Suprapubic skin (tissue), 3 donors: ENCODE measurements around the gene IKZF2.

Source experiments
- POLR2A ChIP-seq, 2 donors: fragments of 450-650 bp; IDR thresholded peaks; one replicate each; pipeline ENCODE4 v1.6.1; 2017; ENCODE audit warnings: antibody characterized with exemption in 2 of 2, mild to moderate bottlenecking in 2 of 2, moderate library complexity in 2 of 2
- TF ChIP-seq, protein P1 (sequence below), 2 donors: fragments of 200-600 bp in 1 of 2; fragments of 450-650 bp in 1 of 2; sonication (generic) in 1 of 2; IDR thresholded peaks; one replicate each; pipeline ENCODE4 v1.5.1; 2016 to 2019; ENCODE audit warnings: antibody characterized with exemption in 2 of 2, mild to moderate bottlenecking in 1 of 2, moderate library complexity in 1 of 2

DNA sequence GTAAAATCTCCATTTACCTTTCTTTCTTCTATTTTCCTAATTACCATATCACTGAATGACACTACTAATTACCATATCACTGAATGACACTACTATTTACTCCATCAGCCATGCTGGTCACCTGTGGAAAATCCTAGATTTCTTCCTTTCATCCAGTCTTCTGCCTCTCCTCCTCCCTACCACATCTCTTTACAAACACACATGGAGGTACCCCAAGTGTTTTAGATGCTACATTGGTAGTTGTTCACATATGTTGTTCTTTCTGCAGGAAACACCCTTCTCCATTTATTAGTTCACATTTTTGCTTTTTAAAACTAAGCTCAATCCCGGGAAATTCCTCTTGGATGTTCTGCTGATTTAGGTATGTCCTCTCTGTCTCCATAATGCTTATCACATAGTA, 134.0 kb downstream of the IKZF2 start:
- TF ChIP-seq, protein P1, sequence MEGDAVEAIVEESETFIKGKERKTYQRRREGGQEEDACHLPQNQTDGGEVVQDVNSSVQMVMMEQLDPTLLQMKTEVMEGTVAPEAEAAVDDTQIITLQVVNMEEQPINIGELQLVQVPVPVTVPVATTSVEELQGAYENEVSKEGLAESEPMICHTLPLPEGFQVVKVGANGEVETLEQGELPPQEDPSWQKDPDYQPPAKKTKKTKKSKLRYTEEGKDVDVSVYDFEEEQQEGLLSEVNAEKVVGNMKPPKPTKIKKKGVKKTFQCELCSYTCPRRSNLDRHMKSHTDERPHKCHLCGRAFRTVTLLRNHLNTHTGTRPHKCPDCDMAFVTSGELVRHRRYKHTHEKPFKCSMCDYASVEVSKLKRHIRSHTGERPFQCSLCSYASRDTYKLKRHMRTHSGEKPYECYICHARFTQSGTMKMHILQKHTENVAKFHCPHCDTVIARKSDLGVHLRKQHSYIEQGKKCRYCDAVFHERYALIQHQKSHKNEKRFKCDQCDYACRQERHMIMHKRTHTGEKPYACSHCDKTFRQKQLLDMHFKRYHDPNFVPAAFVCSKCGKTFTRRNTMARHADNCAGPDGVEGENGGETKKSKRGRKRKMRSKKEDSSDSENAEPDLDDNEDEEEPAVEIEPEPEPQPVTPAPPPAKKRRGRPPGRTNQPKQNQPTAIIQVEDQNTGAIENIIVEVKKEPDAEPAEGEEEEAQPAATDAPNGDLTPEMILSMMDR (IDR thresholded peaks at IDR 0.05), result no peak
- TF ChIP-seq POLR2A (IDR thresholded peaks at IDR 0.05), result no peak
